HG02678 (cell line): ENCODE measurements around the gene ZBP1.

ENCODE experiments used
- ATAC-seq: cut with Tn5 transposase; IDR thresholded peaks from one replicate; pipeline ENCODE4 v1.9.1; 2021; ENCODE audit warnings: mild to moderate bottlenecking, moderate library complexity; ENCODE audit not compliant: unreplicated experiment

The ZBP1 gene

GRCh38 chr20:57576617-57577550 is 43.3 kb downstream of the ZBP1 start:
- no peak for ATAC-seq

DNA sequence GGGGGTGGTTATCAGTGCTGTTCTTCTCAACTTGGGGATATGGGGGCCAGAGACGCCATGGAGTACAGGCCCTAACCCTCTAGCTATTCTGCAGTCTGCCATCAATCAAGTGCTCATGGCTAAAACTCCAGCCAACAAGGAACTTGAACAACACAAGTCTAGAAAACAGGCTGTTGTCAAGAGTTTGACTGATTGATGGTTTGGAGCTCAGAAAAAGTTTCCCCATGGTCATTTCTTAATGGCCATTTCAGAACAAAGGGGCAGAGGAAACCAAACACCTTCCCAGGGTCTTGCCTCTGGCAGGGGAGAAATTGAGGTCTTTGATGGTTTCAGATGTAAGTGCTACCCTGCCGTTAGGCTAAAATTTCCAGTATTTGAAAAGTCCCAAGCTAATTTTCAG is 44.2 kb downstream of the ZBP1 start:
- ATAC-seq = no peak

DNA sequence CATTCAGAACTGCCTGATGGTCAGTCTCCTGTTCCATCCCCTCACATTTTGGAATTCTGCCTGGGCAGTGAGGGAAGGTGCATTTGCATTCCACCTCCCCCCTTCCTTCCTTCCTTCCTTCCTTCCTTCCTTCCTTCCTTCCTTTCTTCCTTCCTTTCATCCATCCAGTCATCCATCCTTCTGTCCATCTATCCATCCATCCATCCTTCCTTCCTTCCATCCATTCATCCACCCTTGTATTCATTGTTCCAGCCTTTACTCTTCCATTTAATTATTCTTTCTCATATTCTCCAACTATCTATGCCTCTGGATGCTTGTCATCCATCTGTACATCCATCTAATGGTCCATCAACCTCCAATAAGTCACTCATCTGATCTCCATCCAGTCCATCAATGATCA is 45.3 kb downstream of the ZBP1 start:
- ATAC-seq = no peak

- no peak for ATAC-seq
Observed at GRCh38 chr20:57573894-57574293, 46.3 kb downstream of the ZBP1 start.

DNA sequence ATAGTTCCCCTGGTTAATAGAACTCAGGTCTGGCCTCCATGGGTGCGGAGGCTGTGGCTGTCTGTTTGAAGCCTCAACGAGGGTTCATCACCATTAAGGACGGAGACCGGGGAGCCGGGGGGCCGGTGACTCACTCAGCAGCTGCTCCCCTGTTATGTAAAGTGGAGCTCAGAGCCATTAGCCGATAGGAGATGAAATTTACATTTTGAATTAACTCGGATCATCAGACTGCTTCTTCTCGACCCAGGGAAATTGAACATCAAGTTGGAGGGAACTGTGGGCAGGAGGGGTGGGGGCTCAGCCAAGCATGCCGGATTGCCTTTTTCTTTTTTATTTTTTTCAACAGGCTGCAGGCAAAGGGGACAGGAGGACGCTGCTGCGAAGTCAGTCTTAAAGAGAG is 47.0 kb downstream of the ZBP1 start:
- no peak for ATAC-seq

GRCh38 chr20:57571782-57572416 is 48.3 kb downstream of the ZBP1 start:
- ATAC-seq = no peak

DNA sequence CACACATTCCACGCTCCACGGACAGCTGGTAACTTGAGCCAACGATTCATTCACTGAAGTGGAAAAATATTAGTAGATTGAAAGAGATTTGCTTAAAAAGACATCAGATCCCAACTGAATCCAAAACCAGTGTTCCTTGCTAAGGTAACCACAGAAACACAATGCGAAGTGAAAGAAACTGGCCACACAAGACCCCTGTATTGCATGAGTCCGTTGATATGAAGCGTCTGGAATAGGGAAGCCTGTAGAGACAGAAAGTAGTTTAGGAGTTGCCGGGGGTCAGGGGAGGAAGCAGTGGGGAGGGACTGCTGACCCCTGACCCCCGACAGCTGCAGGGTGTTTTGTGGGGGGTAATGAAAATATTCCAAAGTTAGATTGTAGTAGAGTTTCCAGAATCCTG is 49.3 kb downstream of the ZBP1 start:
- no peak for ATAC-seq

DNA sequence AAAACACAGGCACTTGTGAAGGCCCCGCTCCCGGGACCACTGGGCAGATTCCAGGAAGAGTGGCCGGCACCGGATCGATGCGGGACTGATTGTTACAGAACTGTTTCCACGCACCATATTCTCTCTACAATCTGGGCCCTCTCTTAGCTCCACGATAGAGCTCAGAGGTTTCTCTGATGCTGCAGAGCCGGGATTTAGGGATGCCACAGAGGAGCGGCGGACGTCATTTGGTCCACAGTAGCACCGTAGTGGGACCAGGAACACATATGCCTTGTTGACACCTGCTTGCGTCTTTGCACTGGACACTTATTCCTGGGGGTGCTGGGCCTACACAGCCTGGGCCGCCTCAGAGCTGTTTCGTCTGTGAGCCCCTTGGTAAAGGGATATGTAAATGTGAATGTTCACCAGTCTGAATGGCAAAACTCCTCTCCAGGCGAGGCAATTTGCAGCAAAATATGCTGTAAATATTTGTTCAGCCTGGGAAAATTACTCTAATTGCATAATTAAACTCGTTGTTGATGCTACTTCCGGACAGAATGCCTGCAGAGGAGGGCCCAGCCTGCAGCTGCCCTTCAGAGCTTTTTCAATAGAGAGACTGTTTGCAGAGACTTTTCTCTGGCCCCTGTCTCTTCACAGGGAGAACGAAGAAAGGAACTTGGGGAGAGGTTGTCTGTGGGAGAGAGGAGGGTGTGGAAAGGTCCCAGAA is 49.9 kb downstream of the ZBP1 start:
- no peak for ATAC-seq

DNA sequence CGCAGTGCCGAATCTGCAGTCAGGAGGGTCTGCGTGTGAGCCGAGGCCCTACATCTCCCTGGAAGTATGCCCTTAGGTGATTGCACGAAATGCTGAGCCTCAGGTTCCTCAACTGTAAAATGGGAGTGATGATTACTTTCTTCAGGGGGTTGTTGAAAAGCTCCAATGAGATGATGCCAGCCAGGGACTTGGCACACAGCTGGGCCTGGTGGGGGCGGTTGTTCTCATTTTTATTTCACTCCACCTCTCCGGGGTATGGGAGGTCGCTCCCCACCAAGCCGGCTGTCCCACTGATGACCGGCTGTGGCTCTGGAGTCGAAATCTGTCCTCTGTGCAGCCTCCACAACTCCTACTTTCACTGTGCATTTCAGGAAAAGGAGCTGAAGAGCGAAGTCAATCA is 51.3 kb downstream of the ZBP1 start:
- no peak for ATAC-seq

- no peak for ATAC-seq
Observed at GRCh38 chr20:57568088-57568896, 51.9 kb downstream of the ZBP1 start.

- ATAC-seq = no peak
Observed at GRCh38 chr20:57567471-57568079, 52.7 kb downstream of the ZBP1 start.

- no peak for ATAC-seq
Observed at GRCh38 chr20:57566803-57567459, 53.3 kb downstream of the ZBP1 start.

DNA sequence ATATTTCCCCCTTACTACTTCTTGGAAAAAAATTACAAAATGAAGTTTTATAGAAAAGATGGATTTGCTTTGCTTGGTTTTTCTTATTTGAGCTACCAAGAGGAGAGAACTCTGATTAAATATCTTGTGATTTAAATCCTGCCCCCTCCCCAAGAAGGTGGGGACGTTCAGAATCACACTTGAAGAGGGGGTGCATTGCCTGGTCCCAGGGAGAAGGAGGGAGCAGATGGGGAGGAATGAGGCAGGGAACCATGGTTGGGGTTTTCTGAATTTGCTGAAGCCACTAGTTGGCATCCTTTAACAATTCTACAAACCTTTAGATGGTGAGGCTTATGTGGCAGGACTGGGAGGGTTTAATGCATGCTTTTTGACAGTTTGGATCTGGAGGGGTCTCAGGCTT is 53.8 kb downstream of the ZBP1 start:
- ATAC-seq = no peak

GRCh38 chr20:57564951-57565642 is 55.1 kb downstream of the ZBP1 start:
- no peak for ATAC-seq

DNA sequence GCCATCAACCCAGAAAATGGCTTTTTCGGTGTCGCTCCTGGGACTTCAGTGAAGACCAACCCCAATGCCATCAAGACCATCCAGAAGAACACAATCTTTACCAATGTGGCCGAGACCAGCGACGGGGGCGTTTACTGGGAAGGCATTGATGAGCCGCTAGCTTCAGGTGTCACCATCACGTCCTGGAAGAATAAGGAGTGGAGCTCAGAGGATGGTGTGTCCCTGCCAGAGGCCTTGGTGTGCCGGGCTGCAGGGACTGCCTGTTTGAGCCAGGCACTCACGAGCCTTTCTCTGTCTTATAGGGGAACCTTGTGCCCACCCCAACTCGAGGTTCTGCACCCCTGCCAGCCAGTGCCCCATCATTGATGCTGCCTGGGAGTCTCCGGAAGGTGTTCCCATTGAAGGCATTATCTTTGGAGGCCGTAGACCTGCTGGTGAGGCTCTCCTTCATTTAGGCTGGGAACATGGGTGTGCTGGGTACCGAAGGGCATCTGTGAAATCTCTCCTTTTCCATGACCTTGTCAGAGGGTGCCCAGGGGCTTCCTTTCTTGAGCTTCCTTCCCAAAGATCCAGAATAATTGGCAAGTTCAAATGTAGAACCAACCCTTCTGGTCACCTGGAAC is 55.9 kb downstream of the ZBP1 start:
- no peak for ATAC-seq

DNA sequence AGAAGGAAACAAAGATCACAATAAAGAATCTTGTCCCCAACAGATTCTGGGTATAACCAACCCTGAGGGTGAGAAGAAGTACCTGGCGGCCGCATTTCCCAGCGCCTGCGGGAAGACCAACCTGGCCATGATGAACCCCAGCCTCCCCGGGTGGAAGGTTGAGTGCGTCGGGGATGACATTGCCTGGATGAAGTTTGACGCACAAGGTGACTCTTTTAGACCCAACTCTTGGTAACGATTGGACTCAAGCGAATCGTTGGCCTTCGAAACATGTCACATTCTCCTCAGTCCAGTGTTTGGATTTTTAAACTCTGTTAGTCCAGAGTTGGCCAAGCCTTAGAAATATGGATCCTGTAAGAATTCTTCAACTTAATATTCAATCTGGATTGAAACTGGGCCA is 56.7 kb downstream of the ZBP1 start:
- ATAC-seq = no peak

DNA sequence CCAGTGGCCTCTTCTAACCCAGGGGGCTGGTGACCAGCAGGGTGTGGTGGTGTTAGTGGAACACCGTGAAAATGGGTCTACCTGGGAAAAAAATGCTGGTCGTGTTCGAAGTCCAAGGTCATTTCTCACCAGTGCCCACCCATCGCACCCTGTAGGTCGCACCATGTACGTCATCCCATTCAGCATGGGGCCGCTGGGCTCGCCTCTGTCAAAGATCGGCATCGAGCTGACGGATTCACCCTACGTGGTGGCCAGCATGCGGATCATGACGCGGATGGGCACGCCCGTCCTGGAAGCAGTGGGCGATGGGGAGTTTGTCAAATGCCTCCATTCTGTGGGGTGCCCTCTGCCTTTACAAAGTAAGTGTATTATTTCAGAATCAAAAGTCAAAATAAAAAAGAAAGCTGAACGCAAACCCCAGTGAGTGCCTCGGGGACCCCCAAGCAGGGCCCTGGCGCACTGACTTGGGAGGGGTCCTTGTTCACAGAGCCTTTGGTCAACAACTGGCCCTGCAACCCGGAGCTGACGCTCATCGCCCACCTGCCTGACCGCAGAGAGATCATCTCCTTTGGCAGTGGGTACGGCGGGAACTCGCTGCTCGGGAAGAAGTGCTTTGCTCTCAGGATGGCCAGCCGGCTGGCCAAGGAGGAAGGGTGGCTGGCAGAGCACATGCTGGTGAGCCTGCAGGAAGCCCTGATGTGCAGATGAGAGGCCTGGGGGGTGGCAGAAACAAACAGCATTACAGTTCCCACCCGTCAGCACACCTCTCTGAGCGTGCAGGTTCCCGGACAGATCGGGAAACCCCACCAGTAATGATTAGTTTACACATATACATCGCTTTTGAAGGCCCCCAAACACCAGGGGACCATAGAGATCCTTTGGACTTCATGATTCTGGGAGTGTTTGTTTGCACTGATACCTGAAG is 57.4 kb downstream of the ZBP1 start:
- ATAC-seq = no peak
